ENCODE data around the gene CDC37. TPM values are rescaled to one million over a fixed set of nuclear protein-coding genes. Genes with fewer than 3 reads are reported as not detected.

The CDC37 gene
- polyA plus RNA-seq (ENCODE audit: insufficient read length in 4 of 4) = 100 to 1,000 TPM; 137 to 181 (median 171) TPM

GRCh38 chr19:10403137-10404021 is at the start of gene CDC37:
Gene CDC37 (minus strand): TSS chr19:10403542. CDS start chr19:10403479, 63 bp downstream.
- DNase-seq (ENCODE audit: low read depth in 4 of 4, low spot score in 2 of 4) = peak; percentile 89 to 94 (median 92)

GRCh38 chr19:10450853-10451609 is 47.7 kb upstream of the CDC37 start:
- DNase-seq (ENCODE audit: low read depth in 4 of 4, low spot score in 2 of 4) = no peak

GRCh38 chr19:10450191-10450852 is 47.0 kb upstream of the CDC37 start:
- no peak for DNase-seq (ENCODE audit: low read depth in 4 of 4, low spot score in 2 of 4)

- DNase-seq (ENCODE audit: low read depth in 4 of 4, low spot score in 2 of 4) = no peak
Measured at GRCh38 chr19:10449037-10449436, 45.7 kb upstream of the CDC37 start.

GRCh38 chr19:10442698-10443097 is 39.4 kb upstream of the CDC37 start:
- DNase-seq (ENCODE audit: low read depth in 4 of 4, low spot score in 2 of 4) = no peak

GRCh38 chr19:10439588-10439987 is 36.2 kb upstream of the CDC37 start:
- DNase-seq (ENCODE audit: low read depth in 4 of 4, low spot score in 2 of 4) = no peak

- no peak for DNase-seq (ENCODE audit: low read depth in 4 of 4, low spot score in 2 of 4)
Measured at GRCh38 chr19:10433131-10433536, 29.8 kb upstream of the CDC37 start.

- DNase-seq (ENCODE audit: low read depth in 4 of 4, low spot score in 2 of 4) = no peak
Measured at GRCh38 chr19:10432736-10433130, 29.4 kb upstream of the CDC37 start.

GRCh38 chr19:10431943-10432735 is 28.8 kb upstream of the CDC37 start:
- DNase-seq (ENCODE audit: low read depth in 4 of 4, low spot score in 2 of 4) = no peak

GRCh38 chr19:10431254-10431942 is 28.1 kb upstream of the CDC37 start:
- no peak for DNase-seq (ENCODE audit: low read depth in 4 of 4, low spot score in 2 of 4)

GRCh38 chr19:10430505-10431253 is 27.3 kb upstream of the CDC37 start:
- no peak for DNase-seq (ENCODE audit: low read depth in 4 of 4, low spot score in 2 of 4)

GRCh38 chr19:10428996-10429381 is 25.6 kb upstream of the CDC37 start:
- no peak for DNase-seq (ENCODE audit: low read depth in 4 of 4, low spot score in 2 of 4)

GRCh38 chr19:10427169-10427568 is 23.8 kb upstream of the CDC37 start:
- DNase-seq (ENCODE audit: low read depth in 4 of 4, low spot score in 2 of 4) = no peak

- DNase-seq (ENCODE audit: low read depth in 4 of 4, low spot score in 2 of 4) = peak in 1 of 4 donors; percentile 41
Measured at GRCh38 chr19:10424011-10424637, 20.8 kb upstream of the CDC37 start.

GRCh38 chr19:10422846-10423245 is 19.5 kb upstream of the CDC37 start:
- DNase-seq (ENCODE audit: low read depth in 4 of 4, low spot score in 2 of 4) = no peak

- DNase-seq (ENCODE audit: low read depth in 4 of 4, low spot score in 2 of 4) = no peak
Measured at GRCh38 chr19:10422046-10422461, 18.7 kb upstream of the CDC37 start.

GRCh38 chr19:10421240-10422045 is 18.1 kb upstream of the CDC37 start:
- no peak for DNase-seq (ENCODE audit: low read depth in 4 of 4, low spot score in 2 of 4)

Data from left renal cortex interstitium (tissue), 4 donors.